ENCODE measurements around the gene PLS1. TPM values are rescaled to one million over a fixed set of nuclear protein-coding genes. Genes with fewer than 3 reads are reported as not detected.
A peak's percentile ranks its signal among the peaks of the same experiment; 100 is the strongest.
"Not testable (repeated sequence)": the region's sequence is repeated elsewhere in the genome, so short reads cannot be mapped to it uniquely, and the experiment has no call there.

PLS1 gene
- polyA plus RNA-seq, 5 donors, result 9.0 to 22.2 (median 18.1) TPM

GRCh38 chr3:142691527-142691926, 95.3 kb downstream of the PLS1 start:
- no peak for DNase-seq

- no peak for DNase-seq
These were observed 97.1 kb downstream of the PLS1 start for GRCh38 chr3:142693136-142693853.

GRCh38 chr3:142694225-142694624, 98.0 kb downstream of the PLS1 start:
- DNase-seq, result no peak

DNA sequence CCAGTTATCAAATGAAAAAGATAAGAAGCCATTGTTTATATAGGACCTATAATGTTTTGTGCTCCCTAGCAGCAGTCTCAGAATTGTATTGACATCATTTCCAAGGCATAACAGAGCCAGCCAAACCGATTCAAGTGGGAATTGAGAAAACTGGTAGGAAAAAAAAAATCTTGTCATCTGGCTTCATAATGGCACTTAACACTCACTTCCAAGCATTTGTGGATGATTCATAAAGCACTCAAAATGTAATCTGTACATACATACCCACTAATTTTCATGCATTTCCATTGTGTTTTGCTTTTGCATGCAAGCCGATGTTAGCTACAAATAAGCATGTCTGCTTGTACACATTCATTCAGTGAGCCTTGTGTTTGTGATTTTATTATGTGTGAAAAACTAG, 109.0 kb downstream of the PLS1 start:
- DNase-seq, result peak; percentile 52 to 73

DNA sequence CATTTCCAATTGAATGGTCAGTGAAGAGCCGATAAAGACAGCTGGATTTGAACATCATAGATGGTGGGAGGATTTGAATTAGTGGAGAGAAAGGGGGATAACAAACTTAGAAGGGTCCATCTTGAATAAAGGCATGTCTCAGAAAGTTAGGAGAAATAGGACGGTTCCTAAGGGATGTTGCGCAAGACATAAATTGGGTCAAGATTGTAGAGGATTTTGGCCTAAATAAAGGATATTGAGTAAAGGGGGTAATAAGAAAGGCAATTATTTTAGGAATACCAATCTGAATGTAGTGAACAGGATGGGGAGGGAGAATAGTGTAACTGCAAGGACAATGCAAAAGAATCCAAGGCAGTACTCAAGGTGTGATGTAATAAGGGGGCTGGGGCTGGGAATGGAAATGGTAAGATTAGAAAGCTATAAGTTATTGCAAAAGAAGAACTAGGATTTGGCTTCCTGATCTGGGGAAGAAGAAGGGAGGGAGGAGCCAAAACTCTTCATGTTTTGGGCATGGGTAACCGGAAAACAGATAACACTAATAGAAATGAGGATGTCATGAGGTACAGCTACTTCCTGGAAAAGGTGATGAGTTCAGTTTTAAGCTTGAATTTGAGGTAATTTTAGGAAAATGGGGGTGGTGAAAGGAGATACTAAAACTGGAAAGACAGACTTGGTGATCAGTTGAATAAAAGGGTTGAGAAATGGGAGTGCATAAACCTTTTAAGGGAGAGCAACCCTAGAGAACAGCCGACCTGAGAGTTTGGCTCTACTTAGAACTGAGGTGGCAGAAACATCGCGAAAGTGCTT, 110.3 kb downstream of the PLS1 start:
- no peak for DNase-seq

DNA sequence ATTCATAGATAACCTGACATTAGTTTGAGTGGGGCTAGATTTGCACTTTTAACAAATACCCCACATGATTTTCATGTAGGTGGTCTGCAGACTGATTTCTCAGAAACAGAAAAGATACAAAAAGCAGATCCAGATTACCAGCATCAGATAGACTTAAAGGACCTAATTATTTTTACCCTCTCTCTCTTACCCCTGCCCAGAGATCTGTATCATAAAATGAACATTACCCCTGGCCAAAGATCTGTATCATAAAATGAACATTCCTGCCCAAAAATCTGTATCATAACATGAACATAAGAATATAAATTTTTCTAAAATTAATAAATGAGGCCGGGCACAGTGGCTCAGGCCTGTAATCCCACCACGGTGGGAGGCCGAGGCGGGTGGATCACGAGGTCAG, 113.0 kb downstream of the PLS1 start:
- no peak for DNase-seq

GRCh38 chr3:142714882-142715281, 118.7 kb downstream of the PLS1 start:
- DNase-seq, result not testable (repeated sequence)

GRCh38 chr3:142716102-142716501, 119.9 kb downstream of the PLS1 start:
- no peak for DNase-seq

- no peak for DNase-seq
These were observed 127.4 kb downstream of the PLS1 start for GRCh38 chr3:142723665-142723967.

GRCh38 chr3:142723968-142724681, 127.9 kb downstream of the PLS1 start, which contains the start of gene TRPC1:
Gene TRPC1 (plus strand): TSS chr3:142724034. CDS start chr3:142724560, 526 bp downstream.
- DNase-seq, result peak; percentile 89 to 90

DNA sequence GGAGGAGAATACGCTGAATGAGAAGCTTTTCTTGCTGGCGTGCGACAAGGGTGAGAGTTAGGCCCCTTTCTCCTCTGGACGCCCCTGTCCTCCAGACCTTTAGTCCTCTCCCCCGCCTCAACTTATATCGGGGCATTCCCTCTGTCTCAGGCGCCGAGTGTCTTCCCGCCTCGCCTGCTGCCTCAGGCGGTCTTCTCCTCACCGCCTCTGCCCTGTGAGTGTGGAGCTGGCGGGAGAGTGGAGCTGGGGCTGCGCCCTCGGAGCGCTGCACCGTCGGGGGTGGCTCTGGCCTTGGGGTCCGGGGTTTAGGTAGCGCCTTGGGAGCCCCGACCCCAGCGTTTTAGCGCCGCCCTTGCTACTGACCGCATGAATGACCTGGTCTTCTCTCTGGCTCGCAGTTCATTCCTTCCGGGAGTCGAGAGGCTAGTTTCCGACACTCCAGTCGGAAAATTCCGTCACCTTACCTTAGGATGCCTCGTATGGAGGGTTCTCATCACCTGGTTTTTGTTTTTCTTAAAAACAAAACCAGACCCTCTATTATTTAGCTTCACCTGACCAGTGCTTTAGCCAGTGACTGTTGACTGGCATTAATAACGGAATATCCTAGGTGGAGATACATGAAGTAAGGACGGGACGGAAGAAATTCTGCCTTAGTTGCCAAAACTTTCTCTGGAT, 128.6 kb downstream of the PLS1 start:
- peak; percentile 65 to 70 for DNase-seq

DNA sequence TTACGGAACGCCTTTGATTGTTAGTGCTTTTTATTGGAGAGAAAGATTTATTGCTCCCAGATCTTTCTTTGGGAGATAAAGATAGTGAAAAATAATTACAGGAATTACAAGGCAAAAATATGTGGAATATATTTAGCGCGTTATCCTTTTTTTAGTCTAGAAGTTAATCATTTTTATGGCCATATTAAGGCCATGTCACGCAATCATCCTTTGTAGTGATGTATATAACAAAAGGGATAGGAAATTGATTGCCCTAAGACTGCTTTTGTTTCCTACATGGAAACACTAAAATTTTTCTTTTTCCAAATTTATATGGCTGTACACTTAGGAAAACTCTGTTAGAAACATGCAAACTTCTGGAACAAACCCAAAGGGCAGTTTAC, 129.2 kb downstream of the PLS1 start:
- no peak for DNase-seq

GRCh38 chr3:142726017-142726416, 129.8 kb downstream of the PLS1 start:
- DNase-seq, result no peak

GRCh38 chr3:142732066-142732465, 135.9 kb downstream of the PLS1 start:
- no peak for DNase-seq

DNA sequence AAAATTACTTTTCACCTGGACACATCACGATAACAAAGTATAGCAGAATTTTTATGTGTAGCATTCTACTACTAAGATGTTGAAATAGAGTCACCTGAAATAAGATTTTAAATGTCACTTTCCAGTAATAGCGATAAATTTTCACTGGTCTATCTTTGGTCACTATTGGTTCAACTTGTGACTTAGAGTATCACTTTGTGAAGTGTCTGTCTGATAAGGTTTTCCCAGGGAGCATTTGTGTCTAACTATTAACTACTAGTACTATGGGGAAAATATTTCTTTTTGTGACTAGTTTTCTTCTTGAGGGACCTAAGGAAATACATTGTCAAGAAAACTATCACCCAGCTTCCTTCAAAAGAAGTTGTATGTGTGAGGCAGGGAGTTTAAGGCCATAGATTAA, 138.6 kb downstream of the PLS1 start:
- DNase-seq, result no peak

DNA sequence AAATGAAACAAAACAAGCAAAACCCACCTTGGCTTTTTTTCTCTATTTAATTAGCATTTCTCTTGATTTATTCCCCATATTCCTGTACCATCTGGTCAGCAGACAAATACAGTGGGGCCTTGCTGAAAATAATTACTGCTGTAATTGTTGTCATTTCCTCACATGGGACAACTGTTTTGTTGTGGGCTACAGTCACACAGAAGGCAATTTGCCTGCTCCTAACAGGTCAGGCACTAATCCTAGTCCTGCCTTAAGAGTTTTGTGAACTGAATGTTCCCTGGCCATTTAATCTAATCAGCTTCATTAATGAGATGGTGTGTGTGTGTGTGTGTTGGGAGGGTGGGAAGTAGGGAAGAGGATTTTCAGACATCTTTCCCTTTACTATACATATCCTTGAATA, 139.3 kb downstream of the PLS1 start:
- DNase-seq, result no peak

DNA sequence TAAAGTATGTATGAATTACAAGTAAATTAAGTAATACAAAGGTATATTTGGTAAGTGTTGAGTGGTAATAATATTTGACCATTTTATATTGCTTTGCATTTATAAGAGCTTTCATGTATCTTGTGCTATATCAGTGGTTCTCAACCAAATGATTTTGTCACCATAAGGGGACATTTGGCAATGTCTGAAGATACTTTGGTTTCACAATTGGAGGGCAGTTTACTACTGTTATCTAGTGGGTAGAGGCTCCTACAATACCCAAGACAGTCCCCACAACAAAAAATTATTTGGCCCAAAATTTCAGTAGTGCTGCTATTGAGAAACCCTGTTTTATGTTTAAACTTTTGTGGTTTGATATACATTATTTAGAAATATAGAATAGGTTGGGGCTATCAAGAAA, 142.2 kb downstream of the PLS1 start:
- DNase-seq, result no peak

DNA sequence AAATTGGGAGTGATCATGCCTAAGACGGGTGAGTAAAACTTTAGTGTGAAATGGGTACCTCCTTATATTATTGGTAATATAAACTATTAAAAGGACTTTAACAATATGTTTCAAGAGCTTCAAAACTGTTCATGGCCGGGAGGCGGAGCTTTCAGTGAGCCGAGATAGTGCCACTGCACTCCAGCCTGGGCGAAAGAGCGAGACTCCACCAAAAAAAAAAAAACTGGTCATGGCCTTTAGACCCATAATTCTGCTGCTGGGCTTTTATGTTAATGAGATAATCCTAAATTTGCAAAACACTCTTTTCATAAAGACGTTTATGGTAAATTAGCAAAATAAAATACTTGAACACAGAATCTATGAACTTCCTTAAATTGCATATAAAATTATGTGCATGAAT, 150.5 kb downstream of the PLS1 start:
- DNase-seq, result no peak

GRCh38 chr3:142750531-142750930, 154.3 kb downstream of the PLS1 start:
- DNase-seq, result not testable (repeated sequence)

GRCh38 chr3:142752605-142753004, 156.4 kb downstream of the PLS1 start:
- DNase-seq, result not testable (repeated sequence)

DNA sequence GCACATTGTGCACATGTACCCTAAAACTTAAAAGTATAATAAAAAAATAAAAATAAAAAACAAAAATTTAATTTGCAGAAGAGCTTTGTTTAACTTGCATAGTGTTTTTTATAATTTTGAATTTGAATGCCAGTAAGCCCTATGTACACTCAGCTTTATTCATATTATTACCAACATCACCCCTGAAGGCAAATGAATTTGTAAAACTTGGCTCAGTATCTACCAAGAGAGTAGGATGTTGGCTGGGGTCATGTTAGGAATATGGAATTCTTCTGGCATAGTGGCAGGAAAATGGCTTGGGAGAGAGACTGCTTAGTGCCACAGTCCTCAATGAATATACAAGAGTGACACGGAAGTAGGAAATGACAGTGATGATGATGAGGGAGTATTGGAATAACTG, 158.3 kb downstream of the PLS1 start:
- DNase-seq, result no peak

All from right lung (tissue), 5 donors.